ENCODE results near the gene RHBDF1.

- no peak for TF ChIP-seq HNRNPL (IDR thresholded peaks at IDR 0.05; ENCODE audit: low read depth, low read length)
- no peak for TF ChIP-seq NFRKB (IDR thresholded peaks at IDR 0.05; ENCODE audit: low read depth)
- TF ChIP-seq TARDBP (IDR thresholded peaks at IDR 0.05): no peak
- no peak for TF ChIP-seq MEIS2 (IDR thresholded peaks at IDR 0.05; ENCODE audit: partially characterized antibody)
- TF ChIP-seq EP300 (IDR thresholded peaks at IDR 0.05; ENCODE audit: low read length): no peak
- no peak for TF ChIP-seq CTCF (IDR thresholded peaks at IDR 0.05 in 2 of 3, conservative IDR thresholded peaks at IDR 0.05 in 1 of 3; ENCODE audit: insufficient read depth in 2 of 3, low read depth in 1 of 3, low read length in 3 of 3)
- TF ChIP-seq ZNF24 (IDR thresholded peaks at IDR 0.05): no peak
- no peak for TF ChIP-seq HCFC1 (IDR thresholded peaks at IDR 0.05; ENCODE audit: low read depth, low read length)
- TF ChIP-seq PML (IDR thresholded peaks at IDR 0.05; ENCODE audit: low read length): no peak
- TF ChIP-seq POLR2A (conservative IDR thresholded peaks at IDR 0.05): no peak
- TF ChIP-seq STAT6 (CRISPR knock-in tag; IDR thresholded peaks at IDR 0.05): no peak
- no peak for TF ChIP-seq POLR2AphosphoS2 (IDR thresholded peaks at IDR 0.05; ENCODE audit: low read length)
These were observed 3.2 kb downstream of the RHBDF1 start for GRCh38 chr16:69181-69580.
